Thoracic aorta (tissue), 2 donors: Measurements from ENCODE around the gene PRLR. TPM values are rescaled to one million over a fixed set of nuclear protein-coding genes. Genes with fewer than 3 reads are reported as not detected.
"Not testable (repeated sequence)": the region's sequence is repeated elsewhere in the genome, so short reads cannot be mapped to it uniquely, and the experiment has no call there.

ENCODE experiments used
- ATAC-seq: fragments of 150-250 bp; one replicate; pipeline ENCODE4 v1.8.0; 2017; ENCODE audit warnings: low read depth; ENCODE audit not compliant: insufficient number of reproducible peaks, low FRiP score
- DNase-seq: peaks from one replicate; pipeline ENCODE4 v3.0.0-alpha.2; 2020; ENCODE audit warnings: low spot score
- H3K27ac ChIP-seq, 2 donors: fragments of 200-600 bp; sonication (generic); 1 replicate in 1 of 2; 2 replicates in 1 of 2; pipeline ENCODE4 v1.5.1; 2016; ENCODE audit warnings: mild to moderate bottlenecking in 2 of 2, moderate library complexity in 2 of 2
- H3K27me3 ChIP-seq: fragments of 200-600 bp; sonication (generic); replicated peaks from 2 replicates; pipeline ENCODE4 v1.6.0; 2016; ENCODE audit warnings: mild to moderate bottlenecking; ENCODE audit not compliant: insufficient read depth
- H3K36me3 ChIP-seq: fragments of 200-600 bp; sonication (generic); one replicate; pipeline ENCODE4 v1.5.1; 2016
- H3K4me1 ChIP-seq, 2 donors: fragments of 200-600 bp; sonication (generic); 1 replicate in 1 of 2; 2 replicates in 1 of 2; pipeline versions ENCODE4 v1.5.1 to v1.6.0; 2016; ENCODE audit warnings: low read depth in 2 of 2, mild to moderate bottlenecking in 1 of 2; ENCODE audit not compliant: control insufficient read depth in 1 of 2
- H3K4me3 ChIP-seq: fragments of 200-600 bp; sonication (generic); 2 replicates; pipeline ENCODE4 v1.5.1; 2016; ENCODE audit warnings: mild to moderate bottlenecking
- H3K9me3 ChIP-seq: fragments of 200-600 bp; sonication (generic); 2 replicates; pipeline ENCODE4 v1.5.1; 2016
- total RNA-seq, 2 donors: library from RNA; depleted of rRNA; stranded (reverse); fragments of >200 nt; gene quantifications; one replicate each; pipeline versions ENCODE4 v1.1.0 to v1.2.3, GENCODE V29; 2016
- TF ChIP-seq, protein P1 (sequence below): fragments of 200-600 bp; sonication (generic); IDR thresholded peaks from one replicate; pipeline ENCODE4 v1.5.1; 2019; ENCODE audit warnings: antibody characterized with exemption

Gene PRLR
- total RNA-seq, 2 donors from 2014 or later, result 0.71 to 2.6 TPM

DNA sequence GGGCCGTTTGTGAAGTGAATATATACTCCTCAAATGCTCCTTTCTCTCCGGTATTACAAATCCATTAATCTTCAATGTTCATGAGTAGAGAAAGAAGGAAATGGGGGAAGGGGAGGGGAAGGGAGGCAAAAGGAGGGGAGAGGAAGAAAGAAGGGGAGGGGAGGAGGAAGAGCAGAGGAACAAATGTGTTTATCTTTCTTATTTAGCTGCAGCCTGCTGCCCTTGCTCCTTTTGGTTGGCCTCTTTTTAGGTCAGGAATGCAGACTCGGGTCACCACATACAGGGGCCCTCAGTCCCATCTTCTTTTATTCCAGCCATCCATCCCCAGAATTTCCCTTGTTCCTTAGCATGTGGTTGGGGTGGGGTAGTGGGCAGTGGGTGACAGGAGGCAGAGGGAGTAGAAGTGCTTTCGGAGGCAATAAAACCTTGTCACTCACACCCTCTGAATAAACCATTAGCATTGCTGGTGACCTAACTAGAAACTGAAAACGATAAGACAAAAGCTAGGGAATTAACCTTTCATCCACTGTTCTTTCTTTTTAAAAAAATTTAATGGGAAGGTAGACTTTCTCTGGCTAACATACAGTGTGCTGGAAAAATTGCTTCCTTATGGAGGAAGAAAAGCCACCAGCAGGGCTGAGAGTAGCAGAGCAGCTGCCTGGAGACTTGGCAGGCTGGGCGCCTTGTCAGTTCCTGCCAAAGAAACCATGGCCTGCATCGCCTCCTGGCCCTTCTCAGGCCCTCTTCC lies 16.8 kb upstream of the PRLR start:
- no peak for ATAC-seq
- Histone ChIP-seq H3K4me3 (peak overlapping the region; percentile 37), H3K27ac (peak overlapping the region; percentile 23 to 37), H3K4me1 (peaks cover 15 to 26% of the 10 kb centered on the region in 2 donors), H3K27me3 (no peaks in the 10 kb centered on the region), H3K9me3 (no peaks in the 10 kb centered on the region), H3K36me3 (no peaks in the 10 kb centered on the region)
- TF ChIP-seq, protein P1, sequence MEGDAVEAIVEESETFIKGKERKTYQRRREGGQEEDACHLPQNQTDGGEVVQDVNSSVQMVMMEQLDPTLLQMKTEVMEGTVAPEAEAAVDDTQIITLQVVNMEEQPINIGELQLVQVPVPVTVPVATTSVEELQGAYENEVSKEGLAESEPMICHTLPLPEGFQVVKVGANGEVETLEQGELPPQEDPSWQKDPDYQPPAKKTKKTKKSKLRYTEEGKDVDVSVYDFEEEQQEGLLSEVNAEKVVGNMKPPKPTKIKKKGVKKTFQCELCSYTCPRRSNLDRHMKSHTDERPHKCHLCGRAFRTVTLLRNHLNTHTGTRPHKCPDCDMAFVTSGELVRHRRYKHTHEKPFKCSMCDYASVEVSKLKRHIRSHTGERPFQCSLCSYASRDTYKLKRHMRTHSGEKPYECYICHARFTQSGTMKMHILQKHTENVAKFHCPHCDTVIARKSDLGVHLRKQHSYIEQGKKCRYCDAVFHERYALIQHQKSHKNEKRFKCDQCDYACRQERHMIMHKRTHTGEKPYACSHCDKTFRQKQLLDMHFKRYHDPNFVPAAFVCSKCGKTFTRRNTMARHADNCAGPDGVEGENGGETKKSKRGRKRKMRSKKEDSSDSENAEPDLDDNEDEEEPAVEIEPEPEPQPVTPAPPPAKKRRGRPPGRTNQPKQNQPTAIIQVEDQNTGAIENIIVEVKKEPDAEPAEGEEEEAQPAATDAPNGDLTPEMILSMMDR, result peak; percentile 46
- DNase-seq, result no peak

DNA sequence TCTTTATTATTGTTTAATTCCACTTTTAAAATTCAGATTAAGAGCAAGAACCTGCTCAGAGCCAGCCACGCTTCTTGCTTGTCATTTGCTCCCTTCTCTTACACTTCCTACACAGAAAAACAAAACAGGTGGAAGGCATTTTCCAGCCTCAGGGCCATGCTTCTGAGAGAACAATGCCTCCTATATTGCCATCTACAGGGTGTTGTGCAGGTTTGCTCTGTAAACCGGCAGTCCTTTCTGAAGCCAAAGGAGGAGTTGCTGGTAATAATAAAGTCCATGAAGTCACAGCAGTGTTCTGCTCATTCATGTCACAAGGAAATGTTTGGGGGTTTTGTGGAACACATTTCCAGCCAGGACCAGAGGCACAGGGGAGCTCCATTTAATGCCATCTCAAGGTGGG lies 16.1 kb upstream of the PRLR start:
- no peak for ATAC-seq

DNA sequence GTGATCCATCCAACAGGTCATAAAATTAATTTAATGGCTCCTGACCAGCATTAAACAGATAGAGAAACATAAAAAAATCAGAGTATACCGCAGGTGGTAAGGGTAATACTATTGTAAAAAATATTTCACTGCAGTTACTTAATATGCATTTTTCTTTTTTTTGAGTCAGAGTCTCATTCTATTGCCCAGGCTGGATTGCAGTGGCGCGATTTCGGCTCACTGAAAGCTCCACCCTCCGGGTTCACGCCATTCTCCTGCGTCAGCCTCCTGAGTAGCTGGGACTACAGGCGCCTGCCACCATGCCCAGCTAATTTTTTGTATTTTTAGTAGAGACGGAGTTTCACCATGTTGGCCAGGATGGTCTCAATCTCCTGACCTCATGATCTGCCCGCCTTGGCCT lies 15.1 kb upstream of the PRLR start:
- not testable (repeated sequence) for ATAC-seq, H3K4me3 ChIP-seq, H3K9me3 ChIP-seq

More for the DNA sequence above, 16.1 kb upstream of the PRLR start:
- H3K9me3 ChIP-seq, result no peaks in the 10 kb centered on the region
- peaks cover 15 to 26% of the 10 kb centered on the region in 2 donors for H3K4me1 ChIP-seq
- TF ChIP-seq, protein P1, result no peak
- DNase-seq, result no peak
- H3K4me3 ChIP-seq, result no peak overlapping the region
- H3K27ac ChIP-seq, result peak overlapping the region in 1 of 2 donors; percentile 23
- no peaks in the 10 kb centered on the region for H3K36me3 ChIP-seq
- no peaks in the 10 kb centered on the region for H3K27me3 ChIP-seq

GRCh38 chr5:35244171-35244570 lies 13.9 kb upstream of the PRLR start:
- no peak overlapping the region for H3K27ac ChIP-seq
- DNase-seq (no peak), ATAC-seq (no peak)
- H3K36me3 ChIP-seq, result no peaks in the 10 kb centered on the region
- H3K9me3 ChIP-seq, result no peaks in the 10 kb centered on the region
- no peak overlapping the region for H3K4me3 ChIP-seq
- TF ChIP-seq, protein P1, result no peak
- no peaks in the 10 kb centered on the region for H3K27me3 ChIP-seq
- H3K4me1 ChIP-seq, result peaks cover 9 to 22% of the 10 kb centered on the region in 2 donors

More for the DNA sequence above, 15.1 kb upstream of the PRLR start:
- not testable (repeated sequence) for H3K27ac ChIP-seq, DNase-seq, H3K36me3 ChIP-seq, H3K27me3 ChIP-seq
- H3K4me1 ChIP-seq, result peaks cover 15 to 26% of the 10 kb centered on the region in 2 donors

- Histone ChIP-seq H3K4me3 (no peak overlapping the region), H3K4me1 (peaks cover 6 to 16% of the 10 kb centered on the region in 2 donors), H3K9me3 (no peaks in the 10 kb centered on the region), H3K27ac (no peak overlapping the region), H3K27me3 (no peaks in the 10 kb centered on the region), H3K36me3 (no peaks in the 10 kb centered on the region)
- no peak for ATAC-seq
- TF ChIP-seq, protein P1, result no peak
- no peak for DNase-seq
Observed at GRCh38 chr5:35242702-35243258, 12.5 kb upstream of the PRLR start.
